IMR-90 (cell line): ENCODE data around the gene ZNF521. TPM values are rescaled to one million over a fixed set of nuclear protein-coding genes. Genes with fewer than 3 reads are reported as not detected.

Experiments
- ATAC-seq: fragments of 200-7000 bp; cut with Tn5 transposase; 2 replicates; pipeline ENCODE4 v1.9.1; 2020; ENCODE audit warnings: low read depth, mild to moderate bottlenecking, moderate library complexity
- BruUV-seq: library from RNA; stranded (reverse); fragments of 400-500 nt; replicated peaks from 2 replicates; lab custom pipeline; 2021; lab: Mats Ljungman, UMichigan
- CTCF ChIA-PET: fragments of 300-600 bp; formaldehyde crosslinking; extraction: SDS; loops from one replicate; lab custom pipeline; 2021; ENCODE audit warnings: antibody characterized with exemption; lab: Yijun Ruan, JAX
- POLR2A ChIA-PET: fragments of 300-600 bp; sonication (Branson Sonifier 250); formaldehyde crosslinking; loops from one replicate; lab custom pipeline; 2022; ENCODE audit warnings: antibody characterized with exemption; ENCODE audit not compliant: unreplicated experiment; lab: Charles Lee
- DNase-seq: peaks from one replicate; pipeline ENCODE4 v3.0.0; 2013
- H2AFZ ChIP-seq: replicated peaks from 2 replicates; pipeline ENCODE3; 2013; ENCODE audit warnings: low read length, mild to moderate bottlenecking; ENCODE audit not compliant: poor library complexity
- H2AK5ac ChIP-seq: 2 replicates; pipeline ENCODE4 v1.6.1; 2013; ENCODE audit warnings: low read depth, low read length, inconsistent platforms
- H2AK9ac ChIP-seq: replicated peaks from 2 replicates; pipeline ENCODE3; 2013; ENCODE audit warnings: mild to moderate bottlenecking, low read depth, low read length, moderate library complexity; ENCODE audit not compliant: poor library complexity
- H2BK120ac ChIP-seq: 2 replicates; pipeline ENCODE4 v1.6.1; 2013; ENCODE audit warnings: low read depth, low read length, inconsistent platforms
- H2BK15ac ChIP-seq: 3 replicates; pipeline ENCODE4 v1.6.1; 2013; ENCODE audit warnings: low read depth, low read length, inconsistent platforms
- H2BK20ac ChIP-seq: 2 replicates; pipeline ENCODE4 v1.6.1; 2013; ENCODE audit warnings: low read depth, mild to moderate bottlenecking, inconsistent platforms, low read length, moderate library complexity
- H2BK5ac ChIP-seq: 2 replicates; pipeline ENCODE4 v1.6.1; 2013; ENCODE audit warnings: mild to moderate bottlenecking, low read depth, low read length, inconsistent platforms; ENCODE audit not compliant: poor library complexity, severe bottlenecking
- H3K14ac ChIP-seq: replicated peaks from 2 replicates; pipeline ENCODE4 v1.6.1; 2013; ENCODE audit warnings: low read depth, low read length, inconsistent platforms
- H3K18ac ChIP-seq: 2 replicates; pipeline ENCODE4 v1.6.1; 2013; ENCODE audit warnings: low read depth, low read length, control low read depth
- H3K23ac ChIP-seq: 2 replicates; pipeline ENCODE4 v1.6.1; 2013; ENCODE audit warnings: low read depth, low read length, inconsistent platforms
- H3K27ac ChIP-seq: 2 replicates; pipeline ENCODE4 v1.5.1; 2013; ENCODE audit warnings: mild to moderate bottlenecking, control low read depth, low read length; ENCODE audit not compliant: insufficient read depth
- H3K27me3 ChIP-seq: 2 replicates; pipeline ENCODE4 v1.6.1; 2013; ENCODE audit warnings: low read length; ENCODE audit not compliant: control insufficient read depth, insufficient read depth
- H3K36me3 ChIP-seq: 2 replicates; pipeline ENCODE4 v1.6.1; 2013; ENCODE audit warnings: low read length, mixed read lengths; ENCODE audit not compliant: control insufficient read depth, insufficient read depth
- H3K4ac ChIP-seq: 2 replicates; pipeline ENCODE4 v1.6.1; 2013; ENCODE audit warnings: low read depth, low read length, inconsistent platforms
- H3K4me1 ChIP-seq: 2 replicates; pipeline ENCODE4 v1.6.1; 2013; ENCODE audit warnings: low read length, mixed read lengths; ENCODE audit not compliant: control insufficient read depth, insufficient read depth
- H3K4me2 ChIP-seq: 2 replicates; pipeline ENCODE4 v1.6.1; 2013; ENCODE audit warnings: low read depth, mild to moderate bottlenecking, control low read depth, low read length, moderate library complexity
- H3K4me3 ChIP-seq: 2 replicates; pipeline ENCODE4 v1.5.1; 2013; ENCODE audit warnings: low read depth, mild to moderate bottlenecking, control low read depth, low read length, moderate library complexity; ENCODE audit not compliant: insufficient read depth
- H3K56ac ChIP-seq: 2 replicates; pipeline ENCODE4 v1.6.1; 2013; ENCODE audit warnings: low read length, inconsistent platforms; ENCODE audit not compliant: insufficient read depth; ENCODE audit errors: extremely low read depth
- H3K79me1 ChIP-seq, 2 experiments: 2 replicates each; pipeline ENCODE4 v1.6.1; 2013; ENCODE audit warnings: low read length in 2 of 2, inconsistent platforms in 1 of 2, low read depth in 1 of 2
- H3K9ac ChIP-seq: 2 replicates; pipeline ENCODE4 v1.6.1; 2013; ENCODE audit warnings: low read depth, low read length, control low read depth
- H3K9me1 ChIP-seq: 2 replicates; pipeline ENCODE4 v1.6.1; 2013; ENCODE audit warnings: low read length, inconsistent platforms; ENCODE audit not compliant: insufficient read depth
- H3K9me3 ChIP-seq: 2 replicates; pipeline ENCODE4 v1.6.1; 2013; ENCODE audit warnings: low read length; ENCODE audit not compliant: control insufficient read depth, insufficient read depth
- H4K20me1 ChIP-seq: 2 replicates; pipeline ENCODE4 v1.6.1; 2013; ENCODE audit warnings: low read length, inconsistent platforms; ENCODE audit not compliant: insufficient read depth
- H4K5ac ChIP-seq: 2 replicates; pipeline ENCODE4 v1.6.1; 2013; ENCODE audit warnings: mild to moderate bottlenecking, low read depth, low read length, control low read depth
- H4K8ac ChIP-seq, 2 experiments: 2 replicates each; pipeline ENCODE4 v1.6.1; 2013; ENCODE audit warnings: low read depth in 2 of 2, low read length in 2 of 2, control low read depth in 1 of 2, inconsistent platforms in 1 of 2
- H4K91ac ChIP-seq: 2 replicates; pipeline ENCODE4 v1.6.1; 2013; ENCODE audit warnings: low read depth, low read length, inconsistent platforms; ENCODE audit not compliant: insufficient read depth
- CHD1 ChIP-seq: IDR thresholded peaks from 2 replicates; pipeline ENCODE4 v1.6.1; 2012; ENCODE audit warnings: low read depth, low read length, improper control_type of control experiment
- MAFK ChIP-seq: IDR thresholded peaks from 2 replicates; pipeline ENCODE4 v1.6.1; 2012; ENCODE audit warnings: low read depth, low read length, improper control_type of control experiment
- whole genome bisulfite sequencing, 2 experiments: methylation state at CpG; one replicate each; pipeline versions ENCODE4 v1.1.5 to v1.1.7; 2013; ENCODE audit warnings: missing lambda C conversion rate in 2 of 2; ENCODE audit not compliant: insufficient read length in 1 of 2; ENCODE audit errors: extremely low coverage in 2 of 2; 5-methylcytosine and 5-hydroxymethylcytosine counted together
- dilution Hi-C: fragments of 300-500 bp; cut with HindIII; formaldehyde crosslinking; loops from one replicate; pipeline ENCODE4 v1.14.3; 2018; ENCODE audit warnings: low sequenced_read_pairs; ENCODE audit not compliant: unreplicated experiment
- in situ Hi-C: fragments of 300-500 bp; cut with MboI; formaldehyde crosslinking; loops from 3 replicates; pipeline ENCODE4 v1.14.3; 2019; ENCODE audit warnings: low sequenced_read_pairs, inconsistent platforms, mixed read lengths
- intact Hi-C: fragments of 100-400 bp; cut with micrococcal nuclease; formaldehyde crosslinking; loops from 2 replicates; pipeline ENCODE4 v1.10.0; 2022
- polyA plus RNA-seq, 3 experiments: library from polyadenylated mRNA; depleted of rRNA; stranded (reverse); fragments of >200 nt; gene quantifications; 2 replicates each; pipeline ENCODE4 v1.2.3, GENCODE V29; 2012; ENCODE audit warnings: low replicate concordance in 1 of 3
- total RNA-seq: library from RNA; depleted of rRNA; stranded (reverse); fragments of >200 nt; gene quantifications from 2 replicates; pipeline ENCODE4 v1.2.3, GENCODE V29; 2012

ZNF521 gene
- total and polyA plus RNA-seq, 2 of the 4 experiments (the other 2 are of a cell fraction): 21.5 to 59.3 TPM

DNA sequence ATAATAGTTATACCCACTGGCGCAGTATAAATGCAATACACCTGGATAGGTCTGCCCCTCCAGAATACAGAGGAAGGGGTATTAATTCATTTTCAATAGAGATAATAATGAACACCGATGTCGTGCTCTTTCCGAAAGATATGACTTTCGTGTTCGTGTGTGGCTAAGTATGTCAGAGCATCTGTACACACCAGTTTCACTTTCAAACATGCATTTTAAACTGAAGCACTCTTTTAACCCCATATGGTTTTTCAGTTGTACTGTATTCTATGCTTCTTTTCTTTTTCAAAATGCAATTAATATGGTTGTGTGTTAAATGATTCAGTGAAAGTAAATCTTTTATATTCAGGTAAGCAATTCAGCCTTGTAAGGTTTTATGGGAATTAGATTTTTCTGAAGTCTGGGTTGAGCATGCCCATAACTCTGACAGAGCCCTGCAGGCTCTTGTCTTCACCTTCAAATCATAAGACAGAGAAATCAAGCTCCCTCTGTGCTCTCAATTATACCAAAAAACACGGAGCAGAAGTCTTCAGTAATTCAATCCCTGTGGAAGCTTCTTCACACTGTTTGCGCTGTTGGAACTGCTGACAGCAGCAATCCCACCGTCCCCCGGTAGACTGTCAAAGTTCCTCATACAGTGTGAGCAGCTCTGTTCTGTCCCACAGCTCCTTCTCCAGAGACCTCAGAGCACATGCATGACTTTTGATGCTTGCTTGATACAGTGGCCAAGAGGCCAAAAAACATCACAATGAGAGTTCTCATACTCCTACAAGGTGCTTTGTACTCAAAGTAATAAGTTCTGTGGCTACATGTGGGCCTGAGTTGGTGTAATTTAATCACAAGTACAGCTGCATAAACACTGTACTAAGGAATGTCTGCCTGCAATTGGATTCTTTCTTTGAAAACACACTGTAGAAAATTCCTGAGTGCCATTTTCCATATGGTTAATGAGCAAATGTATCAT is 186.8 kb downstream of the ZNF521 start:
- Histone ChIP-seq H3K18ac (peak overlapping the region; percentile 90), H4K8ac (peak overlapping the region; percentile 34 to 59), H3K14ac (peak overlapping the region; percentile 56), H3K27ac (peak overlapping the region; percentile 92), H3K4ac (peak overlapping the region; percentile 74), H2AK9ac (no peak overlapping the region), H3K56ac (peak overlapping the region; percentile 63; the same call in 1 of the 2 replicates), H3K4me1 (peaks cover 16% of the 10 kb centered on the region), H4K20me1 (no peaks in the 10 kb centered on the region), H3K79me1 (peaks cover 0 to 13% of the 10 kb centered on the region in 2 experiments), H3K4me3 (peak overlapping the region; percentile 29; the same call in 1 of the 2 replicates), H2BK5ac (peak overlapping the region; percentile 89), H3K4me2 (peak overlapping the region; percentile 83), H3K9ac (peak overlapping the region; percentile 38; the same call in 1 of the 2 replicates), H3K9me3 (no peaks in the 10 kb centered on the region), H4K91ac (peak overlapping the region; percentile 88; the same call in 1 of the 2 replicates), H4K5ac (peak overlapping the region; percentile 58), H2AFZ (peak overlapping the region; percentile 82), H3K9me1 (peaks cover 7% of the 10 kb centered on the region; the same call in 1 of the 2 replicates), H3K27me3 (no peaks in the 10 kb centered on the region), H3K36me3 (peaks cover 3% of the 10 kb centered on the region; the same call in 1 of the 2 replicates), H2BK20ac (peak overlapping the region; percentile 87), H3K23ac (peak overlapping the region; percentile 63), H2BK120ac (peak overlapping the region; percentile 84), H2AK5ac (peak overlapping the region; percentile 73; the same call in 1 of the 2 replicates), H2BK15ac (no peak overlapping the region)
- ChIA-PET POLR2A (no interaction called here), CTCF (interaction anchor here (0.6 kb wide), 1 partner anchor 292 kb away, joined by 3 read pairs; no protein-coding TSS in a partner anchor)
- peak; percentile 84 for DNase-seq
- peak; percentile 76 for TF ChIP-seq MAFK
- no peak for TF ChIP-seq CHD1
- WGBS, 2 experiments: 11% methylated on average over 3 of the region's 10 CpGs; no CpG with 5 or more reads in 1 of the 2 experiments
- in situ Hi-C loops (no loop called here), intact Hi-C loops (loop anchor here (1.0 to 5.0 kb wide), 3 partner anchors 66 to 297 kb away; no protein-coding TSS in a partner anchor), dilution Hi-C loops (no loop called here)
- ATAC-seq: peak; percentile 83
- no TSS peak for BruUV-seq
